DND-41 (cell line): ENCODE results near the gene CACNA1I.
A peak's percentile ranks its signal among the peaks of the same experiment; 100 is the strongest.

Experiments
- ATAC-seq: fragments of 200-7000 bp; cut with Tn5 transposase; 3 replicates; pipeline ENCODE4 v1.9.1; 2021; ENCODE audit warnings: low read depth; ENCODE audit not compliant: insufficient read depth
- DNase-seq: peaks from one replicate; pipeline ENCODE4 v3.0.0-alpha.2; 2020
- H2AFZ ChIP-seq: 2 replicates; pipeline ENCODE4 v1.6.0; 2012; ENCODE audit warnings: low read depth, low read length
- H3K27ac ChIP-seq: 2 replicates; pipeline ENCODE4 v1.5.1; 2012; ENCODE audit warnings: low read length, inconsistent platforms
- H3K27me3 ChIP-seq: fragments of 200-600 bp; sonication (generic); 2 replicates; pipeline ENCODE4 v1.6.0; 2012; ENCODE audit warnings: low read length, mild to moderate bottlenecking, inconsistent platforms; ENCODE audit not compliant: insufficient read depth, poor library complexity
- H3K36me3 ChIP-seq: 2 replicates; pipeline ENCODE4 v1.5.1; 2012; ENCODE audit warnings: low read length, inconsistent platforms; ENCODE audit not compliant: insufficient read depth
- H3K4me1 ChIP-seq: 2 replicates; pipeline ENCODE4 v1.5.1; 2012; ENCODE audit warnings: mild to moderate bottlenecking, low read length; ENCODE audit not compliant: insufficient read depth
- H3K4me2 ChIP-seq: 2 replicates; pipeline ENCODE4 v1.6.0; 2012; ENCODE audit warnings: mild to moderate bottlenecking, moderate library complexity, low read length, inconsistent platforms; ENCODE audit not compliant: insufficient read depth
- H3K4me3 ChIP-seq, 2 experiments: fragments of 200-600 bp in 1 of 2; shearing (Covaris generic) in 1 of 2; 2 replicates each; pipeline ENCODE4 v1.5.1; 2012 to 2016; ENCODE audit warnings: inconsistent platforms in 2 of 2, low read length in 2 of 2, mild to moderate bottlenecking in 2 of 2, low read depth in 1 of 2, moderate library complexity in 1 of 2
- H3K79me2 ChIP-seq: 2 replicates; pipeline ENCODE4 v1.6.0; 2012; ENCODE audit warnings: low read length, inconsistent platforms; ENCODE audit not compliant: insufficient read depth
- H3K9ac ChIP-seq: 2 replicates; pipeline ENCODE4 v1.6.0; 2012; ENCODE audit warnings: low read depth, mild to moderate bottlenecking, inconsistent platforms, low read length, moderate library complexity
- H3K9me3 ChIP-seq: 2 replicates; pipeline ENCODE4 v1.5.1; 2012; ENCODE audit warnings: low read length, moderate library complexity, mild to moderate bottlenecking, inconsistent platforms; ENCODE audit not compliant: insufficient read depth, severe bottlenecking
- H4K20me1 ChIP-seq: 2 replicates; pipeline ENCODE4 v1.6.0; 2012; ENCODE audit warnings: low read length; ENCODE audit not compliant: insufficient read depth
- EZH2 ChIP-seq: IDR thresholded peaks from 3 replicates; pipeline ENCODE4 v1.6.1; 2012; ENCODE audit warnings: borderline replicate concordance, low read depth, mild to moderate bottlenecking, moderate library complexity, low read length, inconsistent platforms; ENCODE audit not compliant: severe bottlenecking
- TF ChIP-seq, protein P1 (sequence below): IDR thresholded peaks from 2 replicates; pipeline ENCODE4 v1.5.1; 2012; ENCODE audit warnings: borderline replicate concordance, low read length, moderate library complexity, mild to moderate bottlenecking; ENCODE audit not compliant: poor library complexity, severe bottlenecking; ENCODE audit errors: extremely low read depth

The CACNA1I gene

GRCh38 chr22:39558254-39558727 is 12.3 kb upstream of the CACNA1I start:
- Histone ChIP-seq H3K4me1 (no peaks in the 10 kb centered on the region), H3K27me3 (peaks cover 7% of the 10 kb centered on the region), H2AFZ (no peak overlapping the region), H4K20me1 (no peaks in the 10 kb centered on the region), H3K36me3 (no peaks in the 10 kb centered on the region), H3K9me3 (no peaks in the 10 kb centered on the region), H3K4me3 (no peak overlapping the region), H3K27ac (no peak overlapping the region), H3K79me2 (no peaks in the 10 kb centered on the region), H3K9ac (no peak overlapping the region), H3K4me2 (no peak overlapping the region)
- DNase-seq (no peak), ATAC-seq (no peak)
- TF ChIP-seq EZH2, result no peak
- TF ChIP-seq, protein P1, sequence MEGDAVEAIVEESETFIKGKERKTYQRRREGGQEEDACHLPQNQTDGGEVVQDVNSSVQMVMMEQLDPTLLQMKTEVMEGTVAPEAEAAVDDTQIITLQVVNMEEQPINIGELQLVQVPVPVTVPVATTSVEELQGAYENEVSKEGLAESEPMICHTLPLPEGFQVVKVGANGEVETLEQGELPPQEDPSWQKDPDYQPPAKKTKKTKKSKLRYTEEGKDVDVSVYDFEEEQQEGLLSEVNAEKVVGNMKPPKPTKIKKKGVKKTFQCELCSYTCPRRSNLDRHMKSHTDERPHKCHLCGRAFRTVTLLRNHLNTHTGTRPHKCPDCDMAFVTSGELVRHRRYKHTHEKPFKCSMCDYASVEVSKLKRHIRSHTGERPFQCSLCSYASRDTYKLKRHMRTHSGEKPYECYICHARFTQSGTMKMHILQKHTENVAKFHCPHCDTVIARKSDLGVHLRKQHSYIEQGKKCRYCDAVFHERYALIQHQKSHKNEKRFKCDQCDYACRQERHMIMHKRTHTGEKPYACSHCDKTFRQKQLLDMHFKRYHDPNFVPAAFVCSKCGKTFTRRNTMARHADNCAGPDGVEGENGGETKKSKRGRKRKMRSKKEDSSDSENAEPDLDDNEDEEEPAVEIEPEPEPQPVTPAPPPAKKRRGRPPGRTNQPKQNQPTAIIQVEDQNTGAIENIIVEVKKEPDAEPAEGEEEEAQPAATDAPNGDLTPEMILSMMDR, result no peak

DNA sequence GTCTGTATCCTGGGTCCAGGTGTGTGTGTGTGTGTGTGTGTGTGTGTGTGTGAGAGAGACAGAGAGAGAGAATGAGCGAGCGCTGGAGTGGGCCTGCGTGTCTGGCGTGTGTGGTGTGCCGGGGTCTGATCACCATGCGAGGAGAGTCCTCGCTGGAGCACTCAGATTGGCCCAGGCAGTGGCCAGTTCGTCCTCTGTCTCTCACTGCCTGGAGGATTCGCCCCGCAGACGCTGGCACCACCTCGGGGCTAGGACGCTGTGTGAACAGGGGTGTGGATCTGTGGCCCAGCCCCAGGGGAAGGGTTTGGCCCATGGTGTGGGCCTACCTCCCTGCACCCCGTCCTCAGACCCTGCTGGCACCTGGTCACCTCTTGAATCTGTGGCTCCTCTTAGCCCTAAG is 11.6 kb upstream of the CACNA1I start:
- H4K20me1 ChIP-seq, result no peaks in the 10 kb centered on the region
- TF ChIP-seq, protein P1, result no peak
- no peak for TF ChIP-seq EZH2
- DNase-seq (no peak), ATAC-seq (no peak)
- H3K27ac ChIP-seq, result no peak overlapping the region
- no peak overlapping the region for H2AFZ ChIP-seq
- no peaks in the 10 kb centered on the region for H3K36me3 ChIP-seq
- no peaks in the 10 kb centered on the region for H3K4me1 ChIP-seq
- H3K4me3 ChIP-seq, result no peak overlapping the region
- no peaks in the 10 kb centered on the region for H3K79me2 ChIP-seq
- H3K4me2 ChIP-seq, result no peak overlapping the region
- peaks cover 7% of the 10 kb centered on the region for H3K27me3 ChIP-seq
- no peaks in the 10 kb centered on the region for H3K9me3 ChIP-seq
- no peak overlapping the region for H3K9ac ChIP-seq

DNA sequence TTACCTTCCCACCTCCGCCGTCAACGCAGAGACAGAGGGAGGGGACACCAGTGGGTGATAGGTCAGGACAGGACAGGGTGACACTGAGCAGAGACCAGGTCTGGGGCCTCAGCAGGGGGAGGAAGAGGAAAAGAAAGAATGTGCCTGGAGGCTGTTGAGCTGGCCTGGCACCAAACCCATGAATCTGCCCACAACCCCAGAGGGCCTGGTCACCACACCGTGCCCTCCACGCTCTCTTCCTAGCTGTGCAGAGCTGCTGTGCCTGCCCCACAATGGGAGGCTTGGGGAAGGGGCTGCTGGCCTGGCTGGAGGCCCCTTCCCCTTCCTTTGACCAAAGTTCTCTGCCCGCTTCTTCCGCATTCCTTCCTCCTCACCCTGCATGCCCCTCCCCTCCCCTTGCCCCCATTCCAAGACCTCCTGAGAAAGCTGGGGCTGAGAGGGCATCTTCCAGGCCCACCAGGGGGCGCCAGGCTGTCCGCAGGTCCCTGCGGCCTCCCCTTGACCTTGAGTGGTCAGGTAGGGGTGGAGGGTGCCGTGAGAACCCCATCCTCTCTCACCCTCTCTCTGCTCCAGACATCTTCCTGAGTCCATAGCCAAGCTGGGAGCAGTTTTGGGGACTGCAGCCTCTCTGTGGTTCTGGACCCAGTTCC is 11.0 kb upstream of the CACNA1I start:
- no peak overlapping the region for H2AFZ ChIP-seq
- no peak overlapping the region for H3K9ac ChIP-seq
- H3K4me2 ChIP-seq, result no peak overlapping the region
- no peaks in the 10 kb centered on the region for H3K79me2 ChIP-seq
- TF ChIP-seq, protein P1, result peak; percentile 53
- TF ChIP-seq EZH2, result no peak
- H3K4me1 ChIP-seq, result no peaks in the 10 kb centered on the region
- H3K36me3 ChIP-seq, result no peaks in the 10 kb centered on the region
- H4K20me1 ChIP-seq, result no peaks in the 10 kb centered on the region
- no peak overlapping the region for H3K4me3 ChIP-seq
- DNase-seq (no peak), ATAC-seq (no peak)
- no peak overlapping the region for H3K27ac ChIP-seq
- peaks cover 7% of the 10 kb centered on the region for H3K27me3 ChIP-seq
- H3K9me3 ChIP-seq, result no peaks in the 10 kb centered on the region

DNA sequence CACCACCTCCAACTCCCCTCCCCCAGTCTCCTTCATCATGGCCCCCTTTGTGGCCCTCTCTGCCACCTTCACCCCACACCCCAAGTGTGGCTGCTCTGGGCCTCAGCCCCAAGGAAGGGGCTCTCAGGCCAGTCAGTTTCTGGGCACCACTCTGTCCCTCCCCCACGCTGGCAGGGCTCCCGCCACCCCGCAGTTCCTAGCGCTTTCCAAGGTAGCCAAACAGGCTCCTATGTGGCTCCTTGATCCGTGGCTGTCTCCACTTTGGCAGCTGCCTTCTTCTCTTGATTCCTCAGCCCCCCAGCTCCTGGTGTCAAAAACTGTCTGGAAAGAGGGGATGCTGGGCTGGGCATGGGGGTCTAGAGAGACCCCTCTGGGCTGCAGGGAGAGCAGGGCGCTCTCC is 10.4 kb upstream of the CACNA1I start:
- H2AFZ ChIP-seq, result no peak overlapping the region
- peaks cover 7% of the 10 kb centered on the region for H3K27me3 ChIP-seq
- no peak for ATAC-seq

More for the DNA sequence above, 10.4 kb upstream of the CACNA1I start:
- Histone ChIP-seq H3K4me1 (no peaks in the 10 kb centered on the region), H3K9me3 (no peaks in the 10 kb centered on the region), H4K20me1 (no peaks in the 10 kb centered on the region), H3K36me3 (no peaks in the 10 kb centered on the region), H3K4me3 (no peak overlapping the region), H3K27ac (no peak overlapping the region), H3K79me2 (no peaks in the 10 kb centered on the region), H3K9ac (no peak overlapping the region), H3K4me2 (no peak overlapping the region)
- no peak for DNase-seq
- no peak for TF ChIP-seq EZH2
